Natural killer cell treated with Interleukin-12 subunit alpha and Interleukin-12 subunit beta and Interleukin-15 and Interleukin-18, amount 100 ng/mL, for 72 hours (primary cell): Measurements from ENCODE around the gene CMTR1. TPM values are rescaled to one million over a fixed set of nuclear protein-coding genes. Genes with fewer than 3 reads are reported as not detected.
"Not testable (repeated sequence)": the region's sequence is repeated elsewhere in the genome, so short reads cannot be mapped to it uniquely, and the experiment has no call there.

Experiments used
- ATAC-seq, 2 donors: fragments of 150-1000 bp; cut with Tn5 transposase in 1 of 2; sonication (Bioruptor Pico), chemical (Tn5 transposase) in 1 of 2; 2 replicates each; pipeline ENCODE4 v1.10.0; 2021
- DNase-seq: peaks from one replicate; pipeline ENCODE4 v3.0.0; 2022; ENCODE audit warnings: low spot score
- H3K27ac Mint-ChIP-seq, 2 donors: 1 replicate in 1 of 2; 2 replicates in 1 of 2; pipeline ENCODE4 v1.8.0; 2022; ENCODE audit warnings: mixed read lengths in 2 of 2, mild to moderate bottlenecking in 1 of 2, moderate library complexity in 1 of 2
- H3K27me3 Mint-ChIP-seq, 2 donors: 1 replicate in 1 of 2; 2 replicates in 1 of 2; pipeline ENCODE4 v1.8.0; 2022; ENCODE audit warnings: mixed read lengths in 2 of 2
- H3K36me3 Mint-ChIP-seq: one replicate; pipeline ENCODE4 v1.8.0; 2022; ENCODE audit warnings: mixed read lengths
- H3K4me1 Mint-ChIP-seq, 2 donors: 1 replicate in 1 of 2; 2 replicates in 1 of 2; pipeline ENCODE4 v1.8.0; 2022; ENCODE audit warnings: low read depth in 2 of 2, mixed read lengths in 2 of 2, mild to moderate bottlenecking in 1 of 2
- H3K4me3 Mint-ChIP-seq: one replicate; pipeline ENCODE4 v1.8.0; 2022; ENCODE audit warnings: mixed read lengths
- H3K9me3 Mint-ChIP-seq: 2 replicates; pipeline ENCODE4 v1.8.0; 2022; ENCODE audit warnings: mixed read lengths
- total RNA-seq, 2 donors: library from RNA; stranded (reverse); gene quantifications; one replicate each; pipeline ENCODE4 v1.2.3, GENCODE V29; 2022

The CMTR1 gene
- 10 to 100 TPM; 53.9 to 74.1 TPM for total RNA-seq

- Mint-ChIP-seq H3K4me1 (peaks cover 34 to 41% of the 10 kb centered on the region in 2 donors), H3K4me3 (peak within 1 kb of the TSS; percentile 93), H3K9me3 (no peaks in the 10 kb centered on the region), H3K36me3 (peaks cover 13% of the 10 kb centered on the region), H3K27ac (peak within 1 kb of the TSS; percentile 96 to 97), H3K27me3 (peaks cover 2 to 7% of the 10 kb centered on the region in 2 donors)
- DNase-seq = peak; percentile 99
- ATAC-seq = peak; percentile 97 to 99
Observed at GRCh38 chr6:37432916-37433656, at the start of gene CMTR1. Gene CMTR1, plus strand, starts transcription at chr6:37433221. Its CDS starts 2,409 bp downstream, at chr6:37435630.

- H3K4me1 Mint-ChIP-seq = no peaks in the 10 kb centered on the region
Observed at GRCh38 chr6:37388578-37388977, 44.4 kb upstream of the CMTR1 start.

GRCh38 chr6:37389857-37390256 is 43.2 kb upstream of the CMTR1 start:
- no peak overlapping the region for H3K4me3 Mint-ChIP-seq
- peaks cover 0 to 4% of the 10 kb centered on the region in 2 donors for H3K4me1 Mint-ChIP-seq
- ATAC-seq = no peak
- no peaks in the 10 kb centered on the region for H3K27me3 Mint-ChIP-seq
- no peak overlapping the region for H3K27ac Mint-ChIP-seq
- no peaks in the 10 kb centered on the region for H3K9me3 Mint-ChIP-seq
- no peak for DNase-seq
- no peaks in the 10 kb centered on the region for H3K36me3 Mint-ChIP-seq

More at GRCh38 chr6:37388578-37388977, 44.4 kb upstream of the CMTR1 start:
- Mint-ChIP-seq H3K4me3 (no peak overlapping the region), H3K27me3 (no peaks in the 10 kb centered on the region), H3K36me3 (no peaks in the 10 kb centered on the region), H3K27ac (no peak overlapping the region), H3K9me3 (no peaks in the 10 kb centered on the region)
- ATAC-seq (no peak), DNase-seq (no peak)

GRCh38 chr6:37391120-37391519 is 41.9 kb upstream of the CMTR1 start:
- Mint-ChIP-seq H3K4me3 (no peak overlapping the region), H3K4me1 (peaks cover 0 to 4% of the 10 kb centered on the region in 2 donors), H3K36me3 (no peaks in the 10 kb centered on the region), H3K27me3 (no peaks in the 10 kb centered on the region), H3K27ac (no peak overlapping the region), H3K9me3 (no peaks in the 10 kb centered on the region)
- ATAC-seq (no peak), DNase-seq (no peak)

GRCh38 chr6:37392821-37393220 is 40.2 kb upstream of the CMTR1 start:
- no peaks in the 10 kb centered on the region for H3K27me3 Mint-ChIP-seq
- DNase-seq = no peak
- no peak for ATAC-seq
- H3K9me3 Mint-ChIP-seq = no peaks in the 10 kb centered on the region
- H3K36me3 Mint-ChIP-seq = no peaks in the 10 kb centered on the region
- H3K4me1 Mint-ChIP-seq = peaks cover 3 to 6% of the 10 kb centered on the region in 2 donors
- H3K27ac Mint-ChIP-seq = no peak overlapping the region
- no peak overlapping the region for H3K4me3 Mint-ChIP-seq

GRCh38 chr6:37393381-37393929 is 39.6 kb upstream of the CMTR1 start:
- no peak overlapping the region for H3K4me3 Mint-ChIP-seq
- H3K9me3 Mint-ChIP-seq = no peaks in the 10 kb centered on the region
- peaks cover 8 to 11% of the 10 kb centered on the region in 2 donors for H3K4me1 Mint-ChIP-seq
- ATAC-seq (no peak), DNase-seq (no peak)
- H3K27ac Mint-ChIP-seq = no peak overlapping the region
- no peaks in the 10 kb centered on the region for H3K36me3 Mint-ChIP-seq
- H3K27me3 Mint-ChIP-seq = no peaks in the 10 kb centered on the region

GRCh38 chr6:37396571-37397180 is 36.3 kb upstream of the CMTR1 start:
- Mint-ChIP-seq H3K9me3 (no peaks in the 10 kb centered on the region), H3K27me3 (peaks cover 0 to 6% of the 10 kb centered on the region in 2 donors), H3K4me3 (no peak overlapping the region), H3K27ac (no peak overlapping the region), H3K4me1 (peaks cover 16 to 19% of the 10 kb centered on the region in 2 donors), H3K36me3 (no peaks in the 10 kb centered on the region)
- no peak for DNase-seq
- ATAC-seq = no peak

GRCh38 chr6:37399131-37399530 is 33.9 kb upstream of the CMTR1 start:
- Mint-ChIP-seq H3K4me1 (peaks cover 15 to 16% of the 10 kb centered on the region in 2 donors), H3K27me3 (peaks cover 0 to 6% of the 10 kb centered on the region in 2 donors), H3K9me3 (no peaks in the 10 kb centered on the region), H3K4me3 (no peak overlapping the region), H3K27ac (no peak overlapping the region), H3K36me3 (no peaks in the 10 kb centered on the region)
- DNase-seq (no peak), ATAC-seq (peak; percentile 56 to 85)

GRCh38 chr6:37399795-37400490 is 33.1 kb upstream of the CMTR1 start:
- no peaks in the 10 kb centered on the region for H3K9me3 Mint-ChIP-seq
- ATAC-seq = no peak
- H3K36me3 Mint-ChIP-seq = no peaks in the 10 kb centered on the region
- peaks cover 15 to 16% of the 10 kb centered on the region in 2 donors for H3K4me1 Mint-ChIP-seq
- H3K27ac Mint-ChIP-seq = no peak overlapping the region
- no peak overlapping the region for H3K4me3 Mint-ChIP-seq
- no peak for DNase-seq
- peaks cover 0 to 6% of the 10 kb centered on the region in 2 donors for H3K27me3 Mint-ChIP-seq

- not testable (repeated sequence) for H3K27ac Mint-ChIP-seq, ATAC-seq, H3K27me3 Mint-ChIP-seq
Observed at GRCh38 chr6:37401658-37402057, 31.4 kb upstream of the CMTR1 start.

GRCh38 chr6:37406726-37407341 is 26.2 kb upstream of the CMTR1 start:
- Mint-ChIP-seq H3K4me1 (peaks cover 0 to 10% of the 10 kb centered on the region in 2 donors), H3K4me3 (no peak overlapping the region), H3K27me3 (peaks cover 5 to 7% of the 10 kb centered on the region in 2 donors), H3K9me3 (no peaks in the 10 kb centered on the region), H3K36me3 (no peaks in the 10 kb centered on the region), H3K27ac (no peak overlapping the region)
- ATAC-seq = no peak
- DNase-seq = no peak

More at GRCh38 chr6:37401658-37402057, 31.4 kb upstream of the CMTR1 start:
- H3K4me3 Mint-ChIP-seq, H3K9me3 Mint-ChIP-seq, H3K36me3 Mint-ChIP-seq, DNase-seq: not testable (repeated sequence)
- peaks cover 15 to 16% of the 10 kb centered on the region in 2 donors for H3K4me1 Mint-ChIP-seq

- H3K4me1 Mint-ChIP-seq = peaks cover 0 to 10% of the 10 kb centered on the region in 2 donors
- no peaks in the 10 kb centered on the region for H3K36me3 Mint-ChIP-seq
- no peaks in the 10 kb centered on the region for H3K9me3 Mint-ChIP-seq
- H3K4me3 Mint-ChIP-seq = no peak overlapping the region
- DNase-seq (no peak), ATAC-seq (no peak)
- H3K27me3 Mint-ChIP-seq = peaks cover 7% of the 10 kb centered on the region in 2 donors
- no peak overlapping the region for H3K27ac Mint-ChIP-seq
Observed at GRCh38 chr6:37407948-37408347, 25.1 kb upstream of the CMTR1 start.

GRCh38 chr6:37409501-37409900 is 23.5 kb upstream of the CMTR1 start:
- Mint-ChIP-seq H3K9me3 (no peaks in the 10 kb centered on the region), H3K27ac (no peak overlapping the region), H3K27me3 (peaks cover 7% of the 10 kb centered on the region in 2 donors), H3K4me1 (peaks cover 0 to 10% of the 10 kb centered on the region in 2 donors), H3K4me3 (no peak overlapping the region), H3K36me3 (no peaks in the 10 kb centered on the region)
- DNase-seq = no peak
- no peak for ATAC-seq
